GM21515 (cell line): Measurements from ENCODE around the gene CES2.
"Not testable (repeated sequence)": the region's sequence is repeated elsewhere in the genome, so short reads cannot be mapped to it uniquely, and the experiment has no call there.

ENCODE experiments used
- ATAC-seq: cut with Tn5 transposase; IDR thresholded peaks from one replicate; pipeline ENCODE4 v1.9.1; 2021; ENCODE audit not compliant: unreplicated experiment

Gene CES2

DNA sequence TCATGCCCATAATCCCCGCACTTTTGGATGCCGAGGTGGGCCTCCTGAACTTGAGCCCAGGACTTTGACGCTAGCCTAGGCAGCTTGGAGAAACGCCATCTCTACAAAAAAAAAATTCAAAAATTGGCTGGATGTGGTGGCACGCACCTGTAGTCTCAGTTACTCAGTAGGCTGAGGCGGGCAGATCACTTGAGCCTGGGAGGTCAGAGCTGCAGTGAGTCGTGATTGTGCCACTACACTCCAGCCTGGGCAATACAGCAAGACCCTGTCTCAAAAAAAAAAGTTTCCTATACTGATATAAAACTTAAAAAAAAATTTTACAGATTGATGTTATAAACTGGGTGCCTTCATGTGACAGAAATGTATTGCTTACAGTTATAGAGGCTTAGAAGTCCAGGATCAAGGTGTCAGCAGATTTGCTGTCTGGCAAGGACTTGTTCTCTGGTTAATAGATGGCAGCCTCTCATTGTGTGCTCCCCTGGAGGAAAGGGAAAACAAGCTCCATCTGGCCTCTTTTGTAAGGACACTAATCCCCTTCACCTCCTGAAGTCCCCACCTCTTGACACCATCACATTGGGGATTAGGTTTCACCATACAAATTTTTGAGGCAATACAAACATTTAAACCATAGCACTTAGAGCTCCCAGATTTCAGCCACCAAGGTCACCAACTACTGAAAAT lies 17.3 kb downstream of the CES2 start:
- no peak for ATAC-seq

DNA sequence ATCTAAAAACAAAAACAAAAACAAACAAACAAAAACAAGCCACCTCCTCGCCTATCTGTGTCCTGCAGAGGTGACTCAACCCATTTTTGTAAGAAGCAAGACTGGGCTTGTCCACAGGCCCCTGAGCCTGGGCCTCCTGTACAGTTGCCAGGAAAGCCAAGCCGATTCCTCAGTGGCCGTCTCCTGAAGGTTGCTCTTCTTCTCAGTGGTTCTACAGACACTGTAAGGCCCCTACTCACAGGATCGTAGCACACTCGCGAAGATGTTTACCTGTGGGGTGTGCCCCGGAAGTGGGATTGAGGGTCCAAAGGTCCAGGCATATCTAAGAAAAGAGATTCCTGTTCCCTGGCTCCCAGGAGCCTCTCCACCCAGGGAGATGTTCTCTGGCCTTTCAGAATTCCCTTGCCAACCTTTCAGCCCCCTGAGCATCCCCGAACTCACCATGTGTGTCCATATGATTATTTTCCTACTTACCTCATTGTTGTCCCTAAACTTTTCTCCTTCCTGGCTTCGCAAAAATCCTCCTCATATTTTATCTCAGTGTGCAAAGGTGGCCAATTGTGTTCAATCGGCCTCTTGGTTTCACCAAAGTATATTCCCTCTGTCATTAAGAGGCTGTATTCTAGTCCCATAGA lies 18.3 kb downstream of the CES2 start:
- ATAC-seq, result no peak

DNA sequence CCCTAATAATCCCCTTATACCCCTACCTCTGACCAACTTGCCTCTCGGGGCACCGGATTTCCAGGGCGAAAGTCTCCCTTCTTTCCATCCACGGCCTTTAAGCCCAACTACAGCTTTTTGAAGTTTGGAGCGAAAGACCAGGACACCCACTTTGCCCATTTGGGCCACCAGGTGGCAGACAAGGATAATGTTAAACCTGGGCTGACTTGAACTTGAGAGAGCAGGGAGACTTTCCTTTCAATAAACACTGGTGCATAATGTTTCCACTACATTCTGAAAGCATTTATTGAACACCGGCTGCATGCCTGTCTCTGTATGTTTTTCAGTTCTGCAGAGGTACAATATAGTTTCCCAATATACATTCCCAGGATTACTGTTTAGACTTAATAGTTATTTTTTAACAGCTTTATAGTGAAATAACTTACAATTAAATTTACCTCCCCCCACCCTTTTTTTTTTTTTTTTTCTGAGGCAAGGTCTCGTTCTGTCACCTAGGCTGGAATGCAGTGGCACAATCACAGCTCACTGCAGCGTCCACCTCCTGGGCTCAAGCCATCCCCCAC lies 18.9 kb downstream of the CES2 start:
- ATAC-seq, result no peak

DNA sequence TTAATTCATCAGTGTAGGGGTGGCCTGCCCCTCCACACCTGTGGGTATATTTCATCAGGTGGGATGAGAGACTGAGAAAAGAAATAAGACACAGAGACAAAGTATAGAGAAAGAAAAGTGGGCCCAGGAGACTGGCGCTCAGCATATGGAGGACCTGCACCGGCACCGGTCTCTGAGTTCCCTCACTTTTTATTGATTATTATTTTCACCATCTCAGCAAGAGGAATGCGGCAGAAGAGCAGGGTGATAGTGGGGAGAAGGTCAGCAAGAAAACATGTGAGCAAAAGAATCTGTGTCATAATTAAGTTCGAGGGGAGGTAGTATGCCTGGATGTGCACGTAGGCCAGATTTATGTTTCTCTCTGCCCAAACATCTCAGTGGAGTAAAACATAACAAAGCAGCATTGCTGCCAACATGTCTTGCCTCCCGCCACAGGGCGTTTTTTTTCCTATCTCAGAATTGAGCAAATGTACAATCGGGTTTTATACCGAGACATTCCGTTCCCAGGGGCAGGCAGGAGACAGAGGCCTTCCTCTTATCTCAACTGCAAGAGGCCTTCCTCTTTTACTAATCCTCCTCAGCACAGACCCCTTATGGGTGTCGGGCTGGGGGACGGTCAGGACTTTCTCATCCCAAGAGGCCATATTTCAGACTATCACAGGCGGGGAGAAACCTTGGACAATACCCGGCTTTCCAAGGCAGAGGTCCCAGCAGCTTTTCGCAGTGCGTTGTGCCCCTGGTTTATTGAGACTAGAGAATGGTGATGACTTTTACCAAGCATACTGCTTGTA lies 20.2 kb downstream of the CES2 start:
- not testable (repeated sequence) for ATAC-seq

DNA sequence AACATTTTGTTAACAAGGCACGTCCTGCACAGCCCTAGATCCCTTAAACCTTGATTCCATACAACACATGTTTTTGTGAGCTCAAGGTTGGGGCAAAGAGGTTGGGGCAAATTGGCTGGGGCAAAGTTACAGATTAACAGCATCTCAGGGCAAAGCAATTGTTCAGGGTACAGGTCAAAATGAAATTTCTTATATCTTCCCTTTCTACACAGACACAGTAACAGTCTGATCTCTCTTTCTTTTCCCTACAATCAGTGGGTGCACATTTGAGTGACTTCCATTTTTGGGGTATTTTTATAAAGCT lies 20.8 kb downstream of the CES2 start:
- ATAC-seq, result not testable (repeated sequence)

DNA sequence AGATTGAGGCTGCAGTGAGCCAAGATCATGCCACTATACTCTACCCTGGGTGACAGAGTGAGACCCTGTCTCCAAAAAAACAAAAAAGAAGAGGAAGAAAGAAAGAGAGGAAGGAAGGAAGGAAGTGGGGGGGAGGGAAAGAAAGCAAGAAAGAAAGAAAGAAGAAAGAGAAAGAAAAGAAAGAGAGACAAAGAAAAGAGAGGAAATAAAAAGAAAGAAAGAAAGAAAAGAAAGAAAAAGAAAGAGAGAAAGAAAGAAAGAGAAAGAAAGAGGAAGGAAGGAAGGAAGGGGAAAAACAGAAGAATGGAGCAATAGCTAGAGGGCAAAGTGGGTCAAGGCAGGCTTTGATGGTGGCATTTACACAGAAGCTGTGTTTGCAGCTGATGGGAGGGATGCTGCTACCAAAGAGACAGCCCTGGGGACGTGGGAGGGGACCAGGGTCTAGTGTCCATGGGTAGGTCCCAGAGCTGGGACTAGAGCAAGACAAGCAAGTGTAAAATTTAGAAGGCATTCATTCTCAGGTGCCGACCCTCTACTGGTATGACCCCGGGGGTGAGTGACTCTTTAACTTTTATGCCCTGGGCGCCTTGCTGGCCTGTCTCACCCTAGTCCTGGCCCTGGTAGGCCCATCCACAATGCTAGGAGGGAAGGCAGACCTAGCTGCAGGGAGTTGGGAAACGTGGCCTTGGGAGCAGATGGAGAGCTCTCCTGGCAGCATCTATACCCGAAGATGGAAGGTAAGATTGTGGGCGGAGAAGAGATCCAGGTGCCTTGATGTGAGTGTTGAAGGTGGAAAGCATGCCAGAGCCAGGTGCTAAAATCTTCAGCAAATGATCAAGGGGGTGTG lies 23.8 kb downstream of the CES2 start:
- no peak for ATAC-seq

DNA sequence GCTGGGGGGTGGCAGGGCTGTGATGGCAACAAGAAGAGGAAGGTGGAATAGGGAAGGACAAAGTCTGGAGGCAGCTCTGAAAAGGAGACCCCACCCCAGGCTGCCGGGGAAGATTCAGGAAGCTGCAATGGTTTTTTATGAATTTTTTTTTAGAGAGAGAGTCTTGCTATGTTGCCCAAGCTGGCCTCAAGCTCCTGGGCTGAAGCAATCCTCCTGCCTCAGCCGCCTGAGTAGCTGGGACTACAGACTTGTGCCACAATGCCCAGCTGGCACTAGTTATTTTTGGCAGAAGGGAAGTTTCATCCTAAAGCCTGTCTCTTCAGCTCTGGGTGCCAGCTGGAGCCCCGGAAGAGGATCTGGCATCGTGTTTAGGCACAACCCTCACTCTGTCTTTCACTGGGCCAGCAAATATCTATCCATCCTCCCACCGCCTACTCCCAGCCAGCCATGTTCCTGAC lies 24.4 kb downstream of the CES2 start:
- ATAC-seq, result no peak

DNA sequence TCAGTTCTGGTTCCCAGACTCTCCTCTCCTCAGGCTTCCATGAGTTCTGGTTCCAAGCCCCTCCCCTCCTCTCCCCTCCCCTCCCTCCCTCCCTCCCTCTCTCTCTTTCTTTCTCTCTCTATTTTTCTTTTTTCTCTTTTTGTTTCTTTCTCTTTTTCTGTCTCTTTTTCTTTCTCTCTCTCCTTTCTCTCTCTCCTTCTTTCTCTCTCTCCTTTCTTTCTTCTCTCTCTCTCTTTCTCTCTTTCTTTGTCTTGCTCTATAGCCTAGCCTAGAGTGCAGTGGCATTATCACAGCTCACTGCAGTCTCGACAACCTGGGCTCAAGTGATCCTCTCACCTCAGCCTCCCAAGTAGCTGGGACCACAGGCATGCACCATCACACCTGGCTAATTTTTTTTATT lies 25.0 kb downstream of the CES2 start:
- no peak for ATAC-seq

DNA sequence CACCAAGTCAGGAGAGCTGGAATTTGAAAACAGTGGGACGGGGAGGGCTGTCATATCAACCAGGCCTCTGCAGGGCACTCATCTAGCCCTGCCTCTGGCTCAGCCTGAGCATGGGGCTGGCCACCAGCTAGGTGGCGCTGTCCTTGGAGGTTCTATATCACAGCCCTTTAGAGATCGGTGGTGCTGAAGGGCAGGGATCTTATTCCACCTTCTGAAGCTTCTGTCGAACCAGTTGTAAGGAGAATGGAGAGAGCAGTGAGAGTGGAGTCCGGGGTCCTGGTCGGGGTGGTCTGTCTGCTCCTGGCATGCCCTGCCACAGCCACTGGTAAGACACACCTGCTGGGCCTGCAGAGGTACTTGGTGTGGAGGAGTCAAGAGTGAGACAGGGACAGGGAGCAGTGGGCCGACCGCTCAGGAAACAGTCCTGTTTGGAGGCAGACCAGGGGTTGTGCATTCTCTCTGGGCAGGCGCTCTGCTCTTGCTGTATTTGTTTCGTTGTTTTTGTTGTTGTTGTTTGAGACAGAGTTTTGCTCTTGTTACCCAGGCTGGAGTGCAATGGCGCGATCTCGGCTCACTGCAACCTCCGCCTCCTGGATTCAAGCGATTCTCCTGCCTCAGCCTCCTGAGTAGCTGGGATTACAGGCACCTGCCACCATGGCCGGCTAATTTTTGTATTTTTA lies 25.9 kb downstream of the CES2 start, which contains the start of gene CES3:
TSS of gene CES3 (plus strand) at position 202 of the 680 bp plus-strand sequence. CDS start at position 244, 42 bp downstream.
- no peak for ATAC-seq

DNA sequence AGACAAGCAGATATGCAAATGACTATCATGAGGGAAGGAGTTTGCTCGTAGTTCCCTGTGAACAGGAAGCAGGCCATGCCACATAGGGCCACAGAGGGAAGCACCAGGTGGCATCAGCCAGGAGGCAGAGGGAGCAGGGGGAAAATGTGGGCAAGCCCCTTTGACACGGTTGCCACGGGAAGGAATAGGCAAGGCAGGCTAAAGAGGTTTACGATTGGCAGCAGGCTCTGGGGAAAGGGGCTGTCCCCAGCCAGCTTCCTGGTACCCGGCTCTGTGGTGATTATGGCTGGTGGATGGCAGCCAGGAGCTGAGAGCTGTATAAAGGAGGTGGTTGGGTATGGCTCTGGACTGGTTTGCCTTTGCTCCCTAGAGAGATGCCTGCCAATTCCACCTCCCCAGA lies 26.6 kb downstream of the CES2 start:
- ATAC-seq, result no peak

DNA sequence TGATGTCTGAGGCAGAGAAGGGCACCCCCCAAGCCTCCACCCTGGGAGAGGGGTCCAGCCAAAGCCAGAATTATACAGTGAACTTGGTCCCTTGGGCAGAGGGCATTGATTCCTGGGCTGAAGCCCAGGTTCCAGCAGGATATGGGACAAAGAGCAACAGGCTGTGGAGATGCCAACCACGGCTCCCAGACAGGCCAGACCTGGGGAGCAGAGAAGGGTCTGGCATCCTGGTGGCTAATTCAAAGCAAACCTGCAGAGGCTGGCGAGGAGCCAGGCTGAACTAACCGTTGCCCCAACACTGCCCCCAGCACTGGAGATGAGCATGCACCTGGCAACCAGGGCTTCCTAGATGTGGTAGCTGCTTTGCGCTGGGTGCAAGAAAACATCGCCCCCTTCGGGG lies 28.7 kb downstream of the CES2 start:
- no peak for ATAC-seq

DNA sequence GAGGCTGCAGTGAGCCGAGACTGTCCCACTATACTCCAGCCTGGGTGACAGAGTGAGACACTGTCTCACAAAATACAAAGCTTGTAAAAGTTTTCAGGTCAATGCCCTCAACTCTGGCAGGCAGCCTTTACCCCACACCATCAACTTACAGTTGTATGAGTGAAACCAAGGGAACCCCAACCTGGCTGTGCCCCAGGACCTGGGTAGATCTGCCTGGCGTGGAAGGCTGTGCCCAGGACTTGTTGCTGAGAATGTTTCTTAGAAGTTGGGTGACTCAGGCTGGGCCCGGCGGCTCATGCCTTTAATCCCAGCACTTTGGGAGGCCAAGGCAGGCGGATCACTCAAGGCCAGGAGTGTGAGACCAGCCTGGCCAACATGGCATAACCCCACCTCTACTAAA lies 33.5 kb downstream of the CES2 start:
- no peak for ATAC-seq

DNA sequence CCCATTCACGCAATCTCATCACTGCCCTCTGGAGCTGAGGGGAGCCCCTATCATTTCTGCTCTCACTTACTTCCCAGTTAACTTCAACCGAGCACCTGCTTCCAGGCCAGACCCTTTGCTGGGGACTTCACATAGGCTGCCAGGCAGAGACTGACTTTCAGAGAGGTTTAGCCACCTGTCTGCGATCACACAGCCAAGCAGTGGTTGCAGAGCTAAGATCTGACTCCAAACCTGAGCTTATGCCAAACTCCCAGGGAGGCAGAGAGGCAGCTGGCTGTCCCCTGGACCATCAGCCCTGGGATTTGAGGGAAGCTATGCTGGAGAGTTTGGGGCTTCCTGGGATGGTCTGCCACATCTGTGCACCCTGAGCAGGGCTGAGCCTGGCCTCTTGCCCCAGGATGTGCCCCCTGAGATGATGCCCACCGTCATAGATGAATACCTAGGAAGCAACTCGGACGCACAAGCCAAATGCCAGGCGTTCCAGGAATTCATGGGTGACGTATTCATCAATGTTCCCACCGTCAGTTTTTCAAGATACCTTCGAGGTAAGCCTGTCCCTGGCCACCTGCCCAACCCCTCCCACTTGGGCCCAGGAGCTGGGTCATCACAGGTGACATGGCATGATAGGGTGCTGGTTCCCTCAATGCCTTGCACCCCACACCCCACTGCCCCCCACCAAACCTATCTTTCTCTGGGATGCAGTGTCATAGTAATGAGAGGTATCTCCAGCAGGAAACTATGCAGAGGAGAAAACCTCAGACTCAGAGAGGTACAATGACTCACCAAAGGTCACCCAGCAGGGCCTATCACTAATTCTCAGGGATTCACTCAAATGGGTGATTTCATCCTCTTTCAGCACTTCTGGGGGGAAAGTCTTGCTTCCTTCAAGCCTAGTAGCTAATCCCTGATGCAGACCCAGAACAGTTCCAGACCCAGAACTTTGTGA lies 35.7 kb downstream of the CES2 start:
- no peak for ATAC-seq

DNA sequence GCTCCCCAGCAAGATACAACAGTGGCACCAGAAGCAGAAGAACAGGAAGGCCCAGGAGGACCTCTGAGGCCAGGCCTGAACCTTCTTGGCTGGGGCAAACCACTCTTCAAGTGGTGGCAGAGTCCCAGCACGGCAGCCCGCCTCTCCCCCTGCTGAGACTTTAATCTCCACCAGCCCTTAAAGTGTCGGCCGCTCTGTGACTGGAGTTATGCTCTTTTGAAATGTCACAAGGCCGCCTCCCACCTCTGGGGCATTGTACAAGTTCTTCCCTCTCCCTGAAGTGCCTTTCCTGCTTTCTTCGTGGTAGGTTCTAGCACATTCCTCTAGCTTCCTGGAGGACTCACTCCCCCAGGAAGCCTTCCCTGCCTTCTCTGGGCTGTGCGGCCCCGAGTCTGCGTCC lies 37.7 kb downstream of the CES2 start:
- ATAC-seq, result no peak

DNA sequence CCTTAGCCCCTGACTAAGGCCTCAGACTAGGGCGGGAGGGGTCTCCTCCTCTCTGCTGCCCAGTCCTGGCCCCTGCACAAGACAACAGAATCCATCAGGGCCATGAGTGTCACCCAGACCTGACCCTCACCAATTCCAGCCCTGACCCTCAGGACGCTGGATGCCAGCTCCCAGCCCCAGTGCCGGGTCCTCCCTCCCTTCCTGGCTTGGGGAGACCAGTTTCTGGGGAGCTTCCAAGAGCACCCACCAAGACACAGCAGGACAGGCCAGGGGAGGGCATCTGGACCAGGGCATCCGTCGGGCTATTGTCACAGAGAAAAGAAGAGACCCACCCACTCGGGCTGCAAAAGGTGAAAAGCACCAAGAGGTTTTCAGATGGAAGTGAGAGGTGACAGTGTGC lies 38.4 kb downstream of the CES2 start:
- no peak for ATAC-seq

DNA sequence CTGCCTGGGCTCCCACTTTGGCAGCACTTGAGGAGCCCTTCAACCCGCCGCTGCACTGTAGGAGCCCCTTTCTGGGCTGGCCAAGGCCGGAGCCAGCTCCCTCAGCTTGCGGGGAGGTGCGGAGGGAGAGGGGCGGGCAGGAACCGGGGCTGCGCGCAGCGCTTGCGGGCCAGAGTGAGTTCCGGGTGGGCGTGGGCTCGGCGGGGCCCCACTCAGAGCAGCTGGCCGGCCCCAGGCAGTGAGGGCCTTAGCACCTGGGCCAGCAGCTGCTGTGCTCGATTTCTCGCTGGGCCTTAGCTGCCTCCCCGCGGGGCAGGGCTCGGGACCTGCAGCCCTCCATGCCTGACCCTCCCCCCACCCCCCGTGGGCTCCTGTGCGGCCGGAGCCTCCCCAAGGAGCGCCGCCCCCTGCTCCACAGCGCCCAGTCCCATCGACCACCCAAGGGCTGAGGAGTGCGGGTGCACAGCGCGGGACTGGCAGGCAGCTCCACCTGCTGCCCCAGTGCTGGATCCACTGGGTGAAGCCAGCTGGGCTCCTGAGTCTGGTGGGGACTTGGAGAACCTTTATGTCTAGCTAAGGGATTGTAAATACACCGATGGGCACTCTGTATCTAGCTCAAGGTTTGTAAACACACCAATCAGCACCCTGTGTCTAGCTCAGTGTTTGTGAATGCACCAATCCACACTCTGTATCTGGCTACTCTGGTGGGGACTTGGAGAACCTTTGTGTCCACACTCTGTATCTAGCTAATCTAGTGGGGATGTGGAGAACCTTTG lies 39.0 kb downstream of the CES2 start:
- ATAC-seq, result not testable (repeated sequence)

DNA sequence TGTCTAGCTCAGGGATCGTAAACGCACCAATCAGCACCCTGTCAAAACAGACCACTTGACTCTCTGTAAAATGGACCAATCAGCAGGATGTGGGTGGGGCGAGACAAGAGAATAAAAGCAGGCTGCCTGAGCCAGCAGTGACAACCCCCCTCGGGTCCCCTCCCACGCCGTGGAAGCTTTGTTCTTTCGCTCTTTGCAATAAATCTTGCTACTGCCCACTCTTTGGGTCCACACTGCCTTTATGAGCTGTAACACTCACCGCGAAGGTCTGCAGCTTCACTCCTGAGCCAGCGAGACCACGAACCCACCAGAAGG lies 39.6 kb downstream of the CES2 start:
- ATAC-seq, result not testable (repeated sequence)

DNA sequence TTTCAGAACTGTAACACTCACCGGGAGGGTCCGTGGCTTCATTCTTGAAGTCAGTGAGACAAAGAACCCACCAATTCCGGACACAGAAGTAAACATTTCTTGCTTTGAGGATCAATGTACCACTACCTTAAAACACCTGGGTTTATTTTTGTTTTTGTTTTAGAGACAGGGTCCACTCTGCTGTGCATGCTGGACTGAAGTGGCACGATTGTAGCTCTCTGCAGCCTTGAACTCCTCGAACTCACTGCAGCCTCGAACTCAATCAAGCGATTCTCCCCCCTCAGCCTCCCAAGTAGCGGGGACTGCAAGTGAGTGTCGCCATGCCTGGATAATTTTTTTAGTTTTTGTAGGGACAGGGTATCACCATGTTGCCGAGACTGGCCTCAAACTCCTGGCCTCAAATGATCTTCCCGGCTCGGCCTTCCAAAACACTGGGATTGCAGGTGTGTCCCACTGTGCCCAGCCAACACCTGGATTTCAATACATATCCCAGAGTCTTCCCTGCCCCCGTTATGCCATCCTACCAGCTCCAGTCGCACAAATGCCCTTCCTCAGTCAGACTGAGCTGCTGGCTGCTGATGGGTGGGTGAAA lies 40.1 kb downstream of the CES2 start:
- no peak for ATAC-seq
